GM12873 (cell line): Measurements from ENCODE around the gene IL10RB.

ENCODE experiments used
- CTCF ChIP-seq: IDR thresholded peaks from 2 replicates; pipeline ENCODE4 v1.5.1; 2012; ENCODE audit warnings: low read depth, mild to moderate bottlenecking, moderate library complexity, low read length, control low read depth; ENCODE audit not compliant: insufficient read depth; ENCODE audit errors: missing control alignments

The IL10RB gene

DNA sequence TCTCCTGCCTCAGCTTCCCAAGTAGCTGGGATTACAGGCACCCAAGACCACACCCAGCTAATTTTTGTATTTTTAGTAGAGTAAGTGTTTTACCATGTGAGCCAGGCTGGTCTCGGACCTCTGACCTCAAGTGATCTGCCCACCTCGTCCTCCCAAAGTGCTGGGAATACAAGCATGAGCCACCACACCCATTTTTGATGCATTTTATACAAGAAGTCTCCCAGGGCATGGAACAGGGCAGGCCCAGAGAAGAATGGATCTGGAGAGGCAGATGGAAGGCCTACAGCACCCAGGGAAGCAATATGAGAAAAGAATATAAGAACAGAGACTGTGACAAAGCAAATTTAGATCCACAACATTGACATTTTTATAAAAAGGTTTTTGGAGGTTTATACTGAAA lies 39.8 kb downstream of the IL10RB start:
- no peak for TF ChIP-seq CTCF

- TF ChIP-seq CTCF = peak; percentile 42
Observed at GRCh38 chr21:33308586-33309490, 42.7 kb downstream of the IL10RB start.

- TF ChIP-seq CTCF = no peak
Observed at GRCh38 chr21:33309778-33310177, 43.6 kb downstream of the IL10RB start.

GRCh38 chr21:33312121-33312520 lies 46.0 kb downstream of the IL10RB start:
- no peak for TF ChIP-seq CTCF

DNA sequence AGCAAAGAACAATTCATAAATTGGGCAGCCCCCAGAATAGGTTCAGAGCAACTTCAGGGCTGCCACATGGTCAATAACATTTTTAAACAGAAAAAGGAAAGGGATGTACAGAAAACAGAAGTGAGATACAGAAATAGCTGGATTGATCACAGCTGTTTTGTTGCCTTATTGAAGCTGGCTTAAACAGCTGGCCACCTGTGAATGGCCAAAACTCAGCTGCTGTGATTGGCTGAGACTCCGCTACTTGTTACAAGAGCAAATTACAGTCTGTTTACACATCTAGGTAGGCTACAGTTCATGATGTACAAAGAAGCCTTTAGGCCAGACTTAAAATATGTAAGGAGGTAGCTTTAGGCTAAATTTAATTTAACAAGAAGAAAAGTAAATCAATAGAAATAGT lies 47.0 kb downstream of the IL10RB start:
- TF ChIP-seq CTCF = no peak

- no peak for TF ChIP-seq CTCF
Observed at GRCh38 chr21:33313611-33314010, 47.4 kb downstream of the IL10RB start.

- TF ChIP-seq CTCF = no peak
Observed at GRCh38 chr21:33314111-33314510, 47.9 kb downstream of the IL10RB start.
